Stomach (tissue), 4 donors: ENCODE data around the gene SLC25A13.

ENCODE experiments used
- CTCF ChIP-seq, 7 experiments: fragments of 450-650 bp in 4 of 7; fragments of 200-600 bp in 3 of 7; sonication (generic) in 3 of 7; IDR thresholded peaks; one replicate each; pipeline ENCODE4 v1.5.1; 2016 to 2019; ENCODE audit warnings: antibody characterized with exemption in 7 of 7, control low read depth in 2 of 7, mild to moderate bottlenecking in 1 of 7
- POLR2A ChIP-seq, 4 donors: fragments of 450-650 bp; IDR thresholded peaks; one replicate each; pipeline ENCODE4 v1.6.1; 2016; ENCODE audit warnings: antibody characterized with exemption in 4 of 4, control low read depth in 2 of 4, mild to moderate bottlenecking in 1 of 4, moderate library complexity in 1 of 4
- POLR2AphosphoS5 ChIP-seq, 3 donors: sonication (generic); formaldehyde crosslinking; IDR thresholded peaks; one replicate each; pipeline ENCODE4 v1.6.1; 2016; ENCODE audit warnings: antibody characterized with exemption in 3 of 3

- TF ChIP-seq POLR2A (IDR thresholded peaks at IDR 0.05) (no peak), CTCF (IDR thresholded peaks at IDR 0.05) (no peak), POLR2AphosphoS5 (IDR thresholded peaks at IDR 0.05) (no peak)
Observed at GRCh38 chr7:96225251-96225650, 96.6 kb downstream of the SLC25A13 start.
